Spleen (tissue), 7 donors: ENCODE data around the gene EXOSC1.

Experiments used
- POLR2A ChIP-seq, 3 donors: fragments of 450-650 bp; IDR thresholded peaks; one replicate each; pipeline ENCODE4 v1.5.1; 2017; ENCODE audit warnings: antibody characterized with exemption in 3 of 3, mild to moderate bottlenecking in 1 of 3
- POLR2AphosphoS5 ChIP-seq, 3 donors: sonication (generic); formaldehyde crosslinking; IDR thresholded peaks; one replicate each; pipeline ENCODE4 v1.5.1; 2017; ENCODE audit warnings: antibody characterized with exemption in 3 of 3
- TF ChIP-seq, protein P1 (sequence below), 11 experiments: fragments of 200-600 bp in 7 of 11; fragments of 450-650 bp in 4 of 11; sonication (generic) in 4 of 11; IDR thresholded peaks in 8 of 11; conservative IDR thresholded peaks in 3 of 11; 1 replicate in 7 of 11; 2 replicates in 4 of 11; pipeline versions ENCODE4 v1.4.0 to v1.8.0; 2016 to 2021; ENCODE audit warnings: antibody characterized with exemption in 11 of 11, inconsistent platforms in 4 of 11, mild to moderate bottlenecking in 1 of 11
- donor health status: DM: no; HTN: no; CAD: no; lungs with moderate emphysema.
- donor health status: DM: no; HTN: no; CAD: no.
- donor health status: DM: no; HTN: no; CAD: no.

GRCh38 chr10:97400665-97401454 is 44.9 kb downstream of the EXOSC1 start, which contains the start of gene RRP12:
- peak in 1 of 3 donors; percentile 58 for TF ChIP-seq POLR2A (IDR thresholded peaks at IDR 0.05)
- TF ChIP-seq, protein P1, sequence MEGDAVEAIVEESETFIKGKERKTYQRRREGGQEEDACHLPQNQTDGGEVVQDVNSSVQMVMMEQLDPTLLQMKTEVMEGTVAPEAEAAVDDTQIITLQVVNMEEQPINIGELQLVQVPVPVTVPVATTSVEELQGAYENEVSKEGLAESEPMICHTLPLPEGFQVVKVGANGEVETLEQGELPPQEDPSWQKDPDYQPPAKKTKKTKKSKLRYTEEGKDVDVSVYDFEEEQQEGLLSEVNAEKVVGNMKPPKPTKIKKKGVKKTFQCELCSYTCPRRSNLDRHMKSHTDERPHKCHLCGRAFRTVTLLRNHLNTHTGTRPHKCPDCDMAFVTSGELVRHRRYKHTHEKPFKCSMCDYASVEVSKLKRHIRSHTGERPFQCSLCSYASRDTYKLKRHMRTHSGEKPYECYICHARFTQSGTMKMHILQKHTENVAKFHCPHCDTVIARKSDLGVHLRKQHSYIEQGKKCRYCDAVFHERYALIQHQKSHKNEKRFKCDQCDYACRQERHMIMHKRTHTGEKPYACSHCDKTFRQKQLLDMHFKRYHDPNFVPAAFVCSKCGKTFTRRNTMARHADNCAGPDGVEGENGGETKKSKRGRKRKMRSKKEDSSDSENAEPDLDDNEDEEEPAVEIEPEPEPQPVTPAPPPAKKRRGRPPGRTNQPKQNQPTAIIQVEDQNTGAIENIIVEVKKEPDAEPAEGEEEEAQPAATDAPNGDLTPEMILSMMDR (IDR thresholded peaks at IDR 0.05 in 8 of 11, conservative IDR thresholded peaks at IDR 0.05 in 3 of 11) = peak in 2 of 11 experiments; percentile 15 to 25
- TF ChIP-seq POLR2AphosphoS5 (IDR thresholded peaks at IDR 0.05) = peak; percentile 69 to 89 (median 83)
